ENCODE data around the gene NRP2. TPM values are rescaled to one million over a fixed set of nuclear protein-coding genes. Genes with fewer than 3 reads are reported as not detected.

The NRP2 gene
- total RNA-seq, 1 experiment from 2014 or later: 84.6 TPM

- DNase-seq (ENCODE audit: low read depth): no peak
Observed at GRCh38 chr2:205658572-205658971, 23.7 kb upstream of the NRP2 start.

DNA sequence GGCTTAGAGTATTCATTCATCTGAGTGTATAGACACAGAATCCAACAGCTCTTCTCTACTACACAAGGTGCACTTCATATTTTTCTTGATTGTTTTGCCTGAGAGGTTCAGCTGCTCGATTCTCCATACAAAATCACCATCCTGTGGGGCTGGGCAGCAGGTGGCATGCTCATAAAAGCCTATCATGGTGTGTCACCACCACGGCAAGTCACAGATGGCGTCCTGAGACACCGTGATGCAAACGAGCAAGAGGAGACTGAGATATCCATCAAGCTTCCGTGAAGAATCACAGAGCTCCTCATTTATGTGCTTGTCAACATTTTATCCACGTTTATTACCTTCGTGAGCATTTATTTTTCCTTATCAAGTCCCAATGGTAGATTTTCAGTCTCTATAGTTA is 22.4 kb upstream of the NRP2 start:
- DNase-seq (ENCODE audit: low read depth): no peak

GRCh38 chr2:205660521-205661124 is 21.7 kb upstream of the NRP2 start:
- DNase-seq (ENCODE audit: low read depth): peak; percentile 72

DNA sequence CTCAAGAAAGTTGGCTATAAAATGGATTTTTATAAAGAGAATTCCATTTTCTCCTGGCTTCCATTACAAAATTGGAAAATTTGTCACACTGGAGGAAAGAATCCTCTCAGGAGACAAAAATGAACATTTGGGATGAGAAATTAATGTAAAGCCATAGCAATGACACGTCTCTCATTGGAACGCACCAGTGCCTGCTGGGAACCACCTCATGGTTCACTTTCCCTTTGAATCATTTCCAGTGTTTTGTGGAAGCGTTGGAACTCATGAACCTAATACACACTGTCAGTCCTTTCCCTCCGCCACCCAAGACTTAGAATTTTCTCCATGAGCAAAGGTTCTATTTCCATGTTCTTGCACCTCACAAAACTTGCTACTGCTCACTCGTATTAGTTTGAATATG is 21.0 kb upstream of the NRP2 start:
- DNase-seq (ENCODE audit: low read depth): no peak

DNA sequence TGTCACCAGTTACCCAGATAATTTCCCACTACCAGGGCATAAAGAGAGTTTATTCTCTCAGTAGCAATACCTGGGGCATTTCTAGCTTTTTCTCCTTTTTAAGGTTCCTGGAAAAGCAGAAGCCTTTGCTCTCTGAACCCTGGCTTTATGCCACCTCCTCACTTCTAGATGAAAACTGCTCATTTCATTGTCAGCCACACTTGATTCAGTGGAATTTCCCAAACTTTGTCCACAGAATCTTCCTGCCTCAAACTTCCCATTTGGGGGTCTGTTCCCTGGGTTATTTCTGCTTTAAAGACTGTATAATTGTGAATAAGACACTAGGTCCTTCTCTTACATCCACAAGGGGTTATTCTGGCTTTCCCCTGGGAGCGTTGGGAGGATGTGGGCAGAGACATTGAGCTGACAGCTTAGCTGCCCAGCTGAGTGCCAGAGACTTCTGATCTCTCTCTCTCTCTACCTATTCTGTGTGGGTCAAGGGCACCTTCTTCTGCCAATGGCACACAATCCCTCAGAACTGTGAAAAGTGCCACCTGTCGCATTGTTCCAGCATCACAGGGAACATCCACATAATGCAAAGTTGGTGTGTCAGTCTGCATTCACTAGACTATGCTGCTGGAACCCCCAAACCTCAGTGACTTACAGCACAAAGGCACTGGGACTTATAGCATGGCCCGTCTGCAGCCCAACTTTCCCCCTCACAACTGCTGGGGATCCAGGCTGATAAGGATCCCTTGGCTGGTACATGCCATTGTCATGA is 19.9 kb upstream of the NRP2 start:
- no peak for DNase-seq (ENCODE audit: low read depth)

- DNase-seq (ENCODE audit: low read depth): no peak
Observed at GRCh38 chr2:205665791-205666190, 16.5 kb upstream of the NRP2 start.

DNA sequence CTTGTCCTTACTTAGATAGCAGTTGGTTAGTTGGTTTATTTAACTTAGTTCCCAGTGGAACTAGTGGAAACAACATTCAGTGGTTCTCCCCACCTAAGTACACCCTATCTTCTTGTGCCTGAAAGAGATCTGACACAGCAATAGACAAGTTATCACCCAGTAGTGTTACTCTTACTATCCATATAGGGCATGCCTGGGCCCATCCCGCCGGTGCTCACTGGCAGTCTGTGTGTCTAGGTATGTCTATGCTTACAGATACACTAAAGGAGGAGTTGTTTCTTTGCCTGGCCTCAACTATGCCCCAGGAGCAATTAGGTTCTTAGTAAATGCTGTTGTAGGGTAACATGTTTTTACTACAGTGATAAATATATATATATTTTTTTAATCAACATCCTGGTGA is 12.0 kb upstream of the NRP2 start:
- no peak for DNase-seq (ENCODE audit: low read depth)

DNA sequence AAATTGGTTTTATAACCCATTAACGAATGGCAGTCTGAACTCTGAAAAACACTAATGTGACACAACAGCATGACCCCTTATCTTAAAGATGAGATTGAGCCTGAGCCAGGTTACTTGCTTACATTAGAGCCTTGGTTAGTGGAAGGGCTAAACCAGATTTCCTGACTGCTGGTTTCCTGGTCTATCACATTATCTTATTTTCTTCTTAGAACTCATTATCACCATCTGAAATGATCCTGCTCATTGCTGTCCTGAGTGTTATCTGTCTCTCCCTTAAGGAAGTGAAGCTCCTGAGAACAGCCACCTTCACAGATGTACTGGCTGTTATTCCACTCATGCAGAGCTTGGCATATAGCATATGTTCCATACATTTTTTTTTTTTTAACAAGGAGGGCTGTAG is 9.0 kb upstream of the NRP2 start:
- DNase-seq (ENCODE audit: low read depth): no peak

GRCh38 chr2:205675861-205676516 is 6.3 kb upstream of the NRP2 start:
- peak; percentile 62 for DNase-seq (ENCODE audit: low read depth)

GRCh38 chr2:205678541-205679142 is 3.7 kb upstream of the NRP2 start:
- no peak for DNase-seq (ENCODE audit: low read depth)

- DNase-seq (ENCODE audit: low read depth): peak; percentile 40
Observed at GRCh38 chr2:205679410-205680009, 2.8 kb upstream of the NRP2 start.

- peak; percentile 88 for DNase-seq (ENCODE audit: low read depth)
Observed at GRCh38 chr2:205680067-205680466, 2.2 kb upstream of the NRP2 start.

DNA sequence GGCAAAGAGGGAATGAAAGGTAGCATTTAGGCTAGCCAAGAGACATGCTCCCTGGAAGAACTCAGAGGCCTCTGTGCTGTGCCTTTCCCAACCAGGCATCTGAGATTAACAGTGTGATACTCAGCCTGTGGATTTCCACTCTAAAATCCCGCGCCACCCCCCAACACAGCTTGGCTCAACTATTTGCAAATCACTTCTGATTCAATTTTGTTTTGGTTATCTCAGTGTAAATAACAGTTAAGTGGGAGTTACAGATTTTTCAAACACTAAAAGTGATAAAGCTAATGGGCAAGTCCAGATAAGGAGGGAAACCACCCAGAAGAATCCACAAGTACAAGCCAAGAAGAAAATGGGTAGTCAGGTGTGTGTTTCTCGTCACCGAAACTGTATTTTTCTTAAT is 1.4 kb upstream of the NRP2 start:
- no peak for DNase-seq (ENCODE audit: low read depth)

- DNase-seq (ENCODE audit: low read depth): no peak
Observed at GRCh38 chr2:205681401-205682238, 681 bp upstream of the NRP2 start.

GRCh38 chr2:205682971-205683501 is 735 bp downstream of the NRP2 start:
- no peak for DNase-seq (ENCODE audit: low read depth)

GRCh38 chr2:205683502-205684367 is 1.4 kb downstream of the NRP2 start:
- DNase-seq (ENCODE audit: low read depth): peak; percentile 50

DNA sequence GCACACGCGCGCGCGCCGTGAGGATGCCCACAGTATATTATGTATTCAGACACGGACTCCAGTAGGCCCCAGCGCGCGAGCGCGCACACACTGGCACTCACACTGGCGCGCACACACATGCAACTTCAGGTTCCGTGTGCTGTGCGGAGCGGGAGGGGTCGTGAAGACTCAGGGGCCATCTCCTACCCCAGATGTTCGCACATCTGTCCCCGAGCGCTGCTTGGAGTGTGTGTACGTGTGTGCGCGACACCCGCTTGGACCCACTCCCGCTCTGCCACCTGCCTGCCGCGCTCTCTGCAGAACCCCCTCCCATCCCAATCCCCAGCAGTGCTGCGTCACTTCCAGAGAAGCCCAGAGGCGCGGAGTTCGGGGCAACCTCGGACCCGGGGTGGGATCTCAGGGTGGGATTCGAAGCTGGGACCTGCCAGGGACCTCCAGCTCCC is 2.6 kb downstream of the NRP2 start:
- peak; percentile 55 for DNase-seq (ENCODE audit: low read depth)

DNA sequence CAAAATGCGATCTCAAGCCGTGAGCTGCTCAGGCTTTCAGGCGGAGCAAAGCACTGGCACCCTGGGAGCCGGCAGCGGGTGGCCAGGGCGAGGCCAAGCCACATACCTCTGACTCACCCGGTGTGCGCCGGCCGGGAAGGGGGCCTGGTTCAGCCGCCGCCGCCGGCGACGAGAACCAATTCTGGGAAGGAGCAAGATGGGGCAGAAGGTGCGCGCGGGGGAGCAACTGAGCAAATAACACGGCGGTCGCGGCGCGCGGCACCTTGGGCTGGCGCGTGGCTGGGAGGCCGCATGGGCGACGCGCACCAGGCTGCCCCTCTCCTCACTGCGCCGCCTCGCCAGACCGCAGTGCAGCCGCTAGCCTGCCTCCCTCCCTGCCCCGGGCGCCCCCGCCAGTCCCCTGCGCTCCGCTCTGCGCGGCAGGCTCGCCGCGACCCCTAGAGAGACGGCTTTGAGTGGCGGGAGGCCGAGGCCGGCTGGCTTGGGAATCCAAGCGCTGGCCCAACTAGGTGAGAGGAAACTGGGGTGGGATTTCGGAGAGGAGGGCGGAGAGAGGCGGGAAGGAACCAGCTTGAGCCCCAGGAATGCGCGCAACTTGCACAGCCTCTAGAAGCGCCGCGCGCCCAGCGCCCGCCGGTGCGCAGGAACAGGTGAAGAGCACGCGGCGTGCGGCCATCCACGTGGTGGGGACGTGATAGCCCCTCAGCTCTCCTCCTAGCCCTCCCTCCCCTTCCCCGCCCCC is 3.2 kb downstream of the NRP2 start:
- peak; percentile 75 for DNase-seq (ENCODE audit: low read depth)

- no peak for DNase-seq (ENCODE audit: low read depth)
Observed at GRCh38 chr2:205686056-205686782, 3.9 kb downstream of the NRP2 start.

Data from M059J (cell line).